Measurements from ENCODE around the gene LINGO3.

The LINGO3 gene

GRCh38 chr19:2351591-2351990, 43.6 kb upstream of the LINGO3 start:
- Histone ChIP-seq H3K36me3 (ENCODE audit: control insufficient read depth in 2 of 2, insufficient read depth in 1 of 2, low read length in 2 of 2) (peaks cover 0 to 40% of the 10 kb centered on the region in 2 experiments; a peak in 1 of 3 replicates), H3K4me3 (ENCODE audit: low read depth, low read length) (no peak overlapping the region), H3K4me1 (ENCODE audit: control insufficient read depth, insufficient read depth, low read length) (no peaks in the 10 kb centered on the region), H3K27ac (ENCODE audit: extremely low read depth, low read depth, low read length) (no peak overlapping the region), H3K9me3 (ENCODE audit: control insufficient read depth, insufficient read depth, low read depth, low read length) (no peaks in the 10 kb centered on the region)
- ChIA-PET POLR2A (no interaction called here), CTCF (no interaction called here)
- TF ChIP-seq ZFP41 (tag by site-specific recombination; IDR thresholded peaks at IDR 0.05; ENCODE audit: borderline replicate concordance) (no peak), ZNF362 (tag by site-specific recombination; IDR thresholded peaks at IDR 0.05) (no peak), ZNF449 (tag by site-specific recombination; IDR thresholded peaks at IDR 0.05) (no peak), GLI4 (tag by site-specific recombination; IDR thresholded peaks at IDR 0.05) (no peak), ZNF248 (tag by site-specific recombination; IDR thresholded peaks at IDR 0.05) (no peak), ZNF184 (tag by site-specific recombination; IDR thresholded peaks at IDR 0.05) (no peak), ZNF610 (tag by site-specific recombination; IDR thresholded peaks at IDR 0.05; ENCODE audit: borderline replicate concordance) (no peak)

- CTCF ChIA-PET, result no interaction called here
- TF ChIP-seq ZNF501 (tag by site-specific recombination; IDR thresholded peaks at IDR 0.05) (no peak), GFI1B (tag by site-specific recombination; IDR thresholded peaks at IDR 0.05) (no peak), ZNF704 (tag by site-specific recombination; IDR thresholded peaks at IDR 0.05) (no peak), ZSCAN5A (tag by site-specific recombination; IDR thresholded peaks at IDR 0.05) (no peak), PRDM4 (tag by site-specific recombination; IDR thresholded peaks at IDR 0.05) (no peak), ZBTB7A (tag by site-specific recombination; IDR thresholded peaks at IDR 0.05; ENCODE audit: low read depth) (no peak), ZNF302 (tag by site-specific recombination; IDR thresholded peaks at IDR 0.05; ENCODE audit: low read depth) (no peak), ZBTB11 (tag by site-specific recombination; conservative IDR thresholded peaks at IDR 0.05; ENCODE audit: low read depth) (no peak), YY1 (tag by site-specific recombination; IDR thresholded peaks at IDR 0.05) (no peak), ZNF223 (tag by site-specific recombination; IDR thresholded peaks at IDR 0.05) (no peak)
- Histone ChIP-seq H3K9me3 (ENCODE audit: control insufficient read depth, insufficient read depth, low read depth, low read length) (no peaks in the 10 kb centered on the region), H3K27ac (ENCODE audit: extremely low read depth, low read depth, low read length) (no peak overlapping the region), H3K36me3 (ENCODE audit: control insufficient read depth in 2 of 2, insufficient read depth in 1 of 2, low read length in 2 of 2) (peaks cover 0 to 40% of the 10 kb centered on the region in 2 experiments; a peak in 2 of 3 replicates), H3K4me1 (ENCODE audit: control insufficient read depth, insufficient read depth, low read length) (no peaks in the 10 kb centered on the region), H3K4me3 (ENCODE audit: low read depth, low read length) (no peak overlapping the region)
- POLR2A ChIA-PET, result no interaction called here
These were observed 42.7 kb upstream of the LINGO3 start for GRCh38 chr19:2350656-2351055.
